ENCODE results near the gene DEFB125.
"Not testable (repeated sequence)": the region's sequence is repeated elsewhere in the genome, so short reads cannot be mapped to it uniquely, and the experiment has no call there.

Gene DEFB125, protein sequence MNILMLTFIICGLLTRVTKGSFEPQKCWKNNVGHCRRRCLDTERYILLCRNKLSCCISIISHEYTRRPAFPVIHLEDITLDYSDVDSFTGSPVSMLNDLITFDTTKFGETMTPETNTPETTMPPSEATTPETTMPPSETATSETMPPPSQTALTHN

DNA sequence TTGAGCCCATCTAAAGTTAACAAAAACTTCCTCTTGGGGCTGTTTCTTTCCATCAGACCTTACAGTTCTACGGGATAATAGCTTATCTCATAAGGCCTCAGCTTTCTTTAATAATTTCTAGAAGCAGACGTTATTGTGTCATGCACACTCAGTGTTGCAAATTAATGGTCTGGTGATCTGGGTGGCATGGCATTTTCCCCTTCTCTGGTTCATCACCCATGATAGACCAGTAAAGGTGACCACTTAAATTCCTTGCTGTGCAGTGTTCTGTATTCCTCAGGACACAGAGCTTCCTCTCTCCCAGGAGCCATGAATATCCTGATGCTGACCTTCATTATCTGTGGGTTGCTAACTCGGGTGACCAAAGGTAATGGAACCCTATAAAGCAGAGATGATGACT lies at the start of gene DEFB125:
Gene DEFB125, plus strand, starts transcription at position 272 of the 400 bp plus-strand sequence. Its CDS starts 38 bp downstream, at position 310.
- DNase-seq = no peak

DNA sequence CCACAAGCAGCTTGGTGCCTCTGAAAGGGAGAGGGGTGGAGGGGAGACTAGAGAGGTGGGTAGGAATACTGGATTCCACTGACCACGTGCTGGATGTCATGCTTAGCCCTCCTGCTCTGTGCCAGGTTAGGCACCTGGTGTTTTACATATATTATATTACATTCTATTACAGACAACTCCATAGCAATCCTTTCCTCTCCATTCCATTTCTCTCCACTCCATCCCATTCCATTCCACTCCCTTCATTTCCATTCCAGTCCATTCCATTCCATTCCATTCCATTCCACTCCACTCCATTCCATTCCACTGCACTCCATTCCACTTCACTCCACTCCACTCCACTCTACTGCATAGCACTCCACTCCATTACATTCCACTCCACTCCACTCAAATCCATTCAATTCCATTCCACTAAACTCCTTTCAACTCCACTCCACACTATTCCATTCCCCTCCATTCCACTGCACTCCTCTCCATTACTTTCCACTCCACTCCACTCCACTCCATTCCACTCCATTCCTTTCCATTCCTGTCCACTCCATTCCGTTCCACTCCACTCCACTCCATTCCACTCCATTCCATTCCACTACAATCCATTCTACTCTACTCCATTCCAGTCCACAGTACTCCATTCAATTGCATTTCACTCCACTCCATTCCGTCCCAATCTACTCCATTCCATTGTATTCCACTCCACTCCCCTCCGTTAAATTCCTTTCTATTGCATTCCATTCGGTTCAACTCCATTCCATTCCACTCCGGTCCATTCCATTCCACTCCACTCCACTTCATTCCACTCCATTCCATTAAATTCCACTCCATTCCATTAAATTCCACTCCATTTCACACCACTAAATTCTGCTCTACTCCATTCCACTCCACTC lies 27.2 kb upstream of the DEFB125 start:
- no peak for DNase-seq

DNA sequence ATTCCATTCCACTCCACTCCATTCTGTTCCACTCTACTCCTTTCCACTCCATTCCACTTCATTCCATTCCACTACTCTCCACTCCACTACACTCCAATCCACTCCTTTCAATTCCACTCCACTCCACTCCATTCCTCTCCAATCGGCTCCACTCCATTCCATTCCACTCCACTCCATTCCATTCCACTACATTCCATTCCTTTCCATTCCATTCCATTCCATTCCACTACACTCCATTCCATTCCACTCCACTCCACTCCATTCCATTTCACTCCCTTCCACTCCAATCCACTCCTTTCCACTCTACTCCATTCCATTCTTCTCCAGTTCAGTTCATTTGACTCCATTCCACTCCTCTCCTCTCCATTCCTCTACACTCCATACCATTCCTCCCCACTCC lies 26.2 kb upstream of the DEFB125 start:
- DNase-seq = no peak

DNA sequence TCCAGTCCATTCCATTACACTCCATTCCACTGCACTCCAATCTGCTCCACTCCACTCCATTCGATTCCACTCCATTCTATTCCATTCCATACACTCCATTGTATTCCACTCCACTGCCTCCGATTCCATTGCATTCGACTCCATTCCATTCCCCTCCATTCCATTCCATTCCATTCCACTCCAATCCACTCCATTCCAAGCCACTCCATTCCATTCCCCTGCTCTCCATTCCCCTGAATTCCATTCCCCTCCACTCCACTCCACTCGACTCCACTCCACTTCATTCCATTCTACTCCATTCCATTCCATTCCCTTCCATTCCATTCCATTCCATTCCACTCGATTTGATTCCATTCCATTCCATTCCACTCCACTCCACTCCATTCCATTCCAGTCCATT lies 25.7 kb upstream of the DEFB125 start:
- DNase-seq = no peak

DNA sequence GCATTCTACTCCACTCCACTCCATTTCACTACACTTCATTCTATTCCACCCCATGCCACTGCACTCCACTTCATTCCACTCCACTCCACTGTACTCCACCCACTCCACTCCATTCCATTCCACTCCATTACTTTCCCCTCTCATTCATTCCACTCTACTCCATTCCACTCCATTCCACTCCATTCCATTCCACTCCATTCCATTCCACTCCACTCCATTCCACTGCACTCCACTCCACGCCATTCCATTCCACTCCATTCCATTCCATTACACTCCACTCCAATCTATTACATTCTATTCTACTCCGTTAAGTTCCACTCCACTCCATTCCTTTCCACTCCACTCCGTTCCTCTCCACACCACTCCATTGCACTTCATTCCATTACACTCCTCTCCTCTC lies 25.0 kb upstream of the DEFB125 start:
- DNase-seq = no peak

DNA sequence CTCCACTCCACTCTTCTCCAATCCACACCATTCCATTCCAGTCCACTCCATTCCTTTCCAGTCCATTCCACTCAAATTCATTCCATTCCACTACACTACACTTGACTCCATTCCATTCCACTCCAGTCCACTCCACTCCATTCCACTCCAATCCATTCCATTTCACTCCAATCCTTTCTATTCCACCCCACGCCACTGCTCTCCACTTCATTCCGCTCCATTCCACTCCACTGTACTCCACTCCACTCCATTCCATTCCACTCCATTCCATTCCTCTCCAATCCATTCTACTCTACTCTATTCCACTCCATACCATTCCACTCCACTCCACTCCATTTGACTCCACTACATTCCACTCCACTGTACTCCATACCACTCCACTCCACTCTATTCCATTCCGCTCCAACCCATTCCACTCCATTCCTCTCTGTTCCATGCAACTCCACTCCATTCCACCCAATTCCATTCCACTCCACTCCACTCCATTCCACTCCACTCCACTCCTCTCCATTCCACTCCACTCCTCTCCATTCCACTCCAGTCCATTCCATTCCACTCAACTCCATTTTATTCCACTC lies 23.4 kb upstream of the DEFB125 start:
- DNase-seq = no peak

DNA sequence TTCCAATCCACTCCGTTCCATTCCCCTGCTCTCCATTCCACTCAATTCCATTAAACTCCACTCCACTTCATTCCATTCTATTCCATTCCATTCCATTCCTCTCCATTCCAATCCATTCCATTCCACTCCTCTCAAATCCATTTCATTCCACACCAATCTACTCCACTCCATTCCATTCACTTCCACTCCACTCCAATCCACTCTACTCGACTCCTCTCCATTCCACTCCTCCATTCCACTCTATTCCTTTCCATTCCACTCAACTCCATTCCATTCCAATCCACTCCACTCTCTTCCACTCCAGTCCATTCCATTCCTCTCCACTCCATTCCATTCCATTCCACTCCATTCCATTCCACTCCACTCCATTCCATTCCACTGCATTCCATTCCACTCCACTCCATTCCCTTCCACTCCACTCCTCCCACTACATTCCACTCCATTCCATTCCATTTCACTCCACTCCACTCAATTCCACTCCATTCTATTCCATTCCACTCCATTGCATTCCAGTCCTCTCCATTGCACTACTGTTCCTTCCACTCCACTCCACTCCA lies 22.6 kb upstream of the DEFB125 start:
- no peak for DNase-seq

DNA sequence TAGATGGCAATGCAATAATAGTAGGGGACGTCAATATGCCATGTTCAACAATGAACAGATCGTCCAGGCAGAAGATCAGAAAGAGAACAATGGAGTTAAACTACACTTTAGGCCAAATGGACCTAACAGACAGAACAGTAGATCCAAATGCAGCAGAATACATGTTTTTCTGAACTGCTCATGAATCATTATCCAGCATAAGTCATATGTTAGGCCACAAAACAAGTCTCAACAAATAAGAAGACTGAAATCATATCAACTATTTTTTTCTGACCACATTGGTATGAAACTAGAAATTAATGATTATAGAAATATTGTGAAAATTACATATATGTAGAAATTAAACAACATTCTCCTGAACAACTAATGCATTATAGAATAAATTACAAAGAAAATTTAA lies 10.2 kb upstream of the DEFB125 start:
- no peak for DNase-seq

DNA sequence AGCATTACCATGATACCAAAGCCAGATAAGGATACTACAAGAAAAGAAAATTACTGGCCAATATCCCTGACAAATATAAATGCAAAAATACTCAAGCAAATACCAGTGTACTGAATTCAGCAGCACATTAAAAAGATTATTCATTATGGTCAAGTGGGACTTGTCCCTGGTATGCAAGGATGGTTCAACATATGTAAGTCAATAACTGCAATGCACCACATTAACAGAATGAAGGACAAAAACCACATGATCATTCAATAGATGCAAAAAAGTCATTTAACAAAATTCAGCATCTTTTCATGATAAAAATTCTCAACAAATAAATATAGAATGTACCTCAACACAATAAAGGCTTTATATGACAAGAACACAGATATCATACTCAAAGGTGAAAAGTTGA lies 9.1 kb upstream of the DEFB125 start:
- DNase-seq = no peak

DNA sequence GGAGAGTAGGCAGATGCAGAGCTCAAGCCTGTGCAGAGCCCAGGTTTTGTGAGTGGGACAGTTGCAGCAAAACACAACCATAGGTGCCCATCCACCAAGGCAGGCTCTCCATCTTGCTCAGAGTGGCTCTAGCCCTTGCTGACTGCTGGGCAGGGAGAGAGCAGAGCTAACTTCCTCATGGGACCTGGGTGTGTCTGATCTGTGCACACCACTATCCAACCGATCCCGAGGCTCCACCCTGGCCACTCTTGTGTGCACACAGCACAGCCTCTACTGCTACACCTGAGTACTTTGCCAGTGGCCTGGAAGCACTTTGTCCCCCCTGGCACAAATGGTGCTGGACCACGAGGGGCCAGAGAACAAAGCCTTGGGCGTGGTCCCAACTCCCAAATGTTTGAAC lies 7.9 kb upstream of the DEFB125 start:
- DNase-seq = no peak

DNA sequence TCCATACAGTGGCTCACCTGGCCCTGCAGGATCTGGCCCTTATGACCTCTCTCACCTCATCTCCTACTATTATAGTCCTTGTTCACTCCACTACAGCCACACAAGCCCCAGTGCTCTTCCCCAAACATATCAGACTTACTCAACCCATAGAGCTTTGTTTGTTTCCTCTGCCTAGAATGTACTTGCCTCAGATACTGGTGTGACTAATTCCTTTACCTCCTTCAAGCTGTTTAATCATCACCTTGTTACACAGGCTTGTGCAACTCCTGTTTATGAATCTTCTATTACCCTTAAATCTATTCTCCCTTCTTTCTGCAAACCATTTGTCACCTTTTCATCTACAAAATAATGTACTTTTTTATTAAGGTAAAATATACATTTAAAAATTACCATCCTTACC lies 3.2 kb downstream of the DEFB125 start:
- DNase-seq = no peak

DNA sequence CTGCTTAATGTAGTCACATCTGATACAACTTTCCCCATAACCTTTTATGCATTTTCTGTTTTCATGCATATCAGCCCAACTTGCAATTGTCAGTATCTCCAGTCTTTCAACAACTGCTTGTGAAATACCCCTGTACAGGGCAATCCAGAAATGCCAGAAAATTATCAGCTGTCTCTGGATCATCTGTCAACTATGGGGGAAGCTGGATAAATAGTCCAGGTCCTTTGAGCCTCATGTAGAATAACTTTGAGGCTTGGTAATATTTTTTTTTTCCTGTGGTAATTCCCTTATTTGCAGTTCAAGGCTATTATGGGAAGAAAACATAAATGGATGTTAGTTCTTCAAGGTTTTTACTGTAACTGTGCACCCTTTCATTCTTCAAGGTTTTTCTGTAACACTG lies 6.2 kb downstream of the DEFB125 start:
- no peak for DNase-seq

DNA sequence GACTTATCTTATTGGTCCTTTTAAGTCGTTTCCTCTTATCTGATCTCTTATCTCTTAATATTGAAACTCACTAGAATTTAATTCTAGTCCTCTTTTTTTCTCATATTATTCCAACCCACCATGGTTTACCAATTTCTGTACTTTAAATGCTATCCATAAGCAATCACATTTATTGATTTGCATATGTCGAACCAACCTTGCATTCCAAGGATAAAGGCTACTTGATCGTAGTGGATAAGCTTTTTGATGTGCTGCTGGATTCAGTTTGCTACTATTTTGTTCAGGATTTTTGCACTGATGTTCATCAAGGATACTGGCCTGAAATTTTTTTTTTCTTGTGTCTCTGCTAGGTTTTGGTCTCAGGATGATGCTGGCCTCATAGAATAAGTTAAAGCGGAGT lies 7.7 kb downstream of the DEFB125 start:
- no peak for DNase-seq

DNA sequence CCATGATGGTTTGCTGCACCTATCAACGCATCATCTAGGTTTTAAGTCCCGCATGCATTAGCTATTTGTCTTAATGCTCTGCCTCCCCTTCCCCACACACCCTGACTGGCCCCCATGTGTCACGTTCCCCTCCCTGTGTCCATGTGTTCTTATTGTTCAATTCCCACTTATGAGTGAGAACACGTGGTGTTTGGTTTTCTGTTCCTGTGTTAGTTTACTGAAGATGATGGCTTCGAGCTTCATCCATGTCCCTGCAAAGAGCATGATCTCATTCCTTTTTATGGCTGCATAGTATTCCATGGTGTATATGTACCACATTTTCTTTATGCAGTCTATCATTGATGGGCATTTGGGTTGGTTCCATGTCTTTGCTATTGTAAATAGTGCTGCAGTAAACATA lies 10.2 kb downstream of the DEFB125 start:
- not testable (repeated sequence) for DNase-seq

DNA sequence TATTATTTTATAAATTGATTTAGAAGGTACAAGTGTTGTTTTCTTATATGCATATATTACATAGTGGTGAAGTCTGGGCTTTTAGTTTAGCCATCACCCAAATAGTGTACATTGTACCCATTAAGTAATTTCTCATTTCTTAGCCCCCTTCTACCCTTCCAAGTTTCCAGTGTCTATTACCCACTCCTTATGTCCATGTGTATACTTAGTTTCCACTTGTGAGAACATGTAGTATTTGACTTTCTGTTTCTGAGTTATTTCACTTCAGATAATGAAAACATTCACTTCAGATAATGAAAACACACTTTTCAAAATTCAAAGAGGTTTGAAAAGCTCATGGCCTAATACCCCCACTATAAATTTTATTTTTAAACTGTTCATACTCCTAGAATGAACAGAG lies 14.5 kb downstream of the DEFB125 start:
- no peak for DNase-seq

DNA sequence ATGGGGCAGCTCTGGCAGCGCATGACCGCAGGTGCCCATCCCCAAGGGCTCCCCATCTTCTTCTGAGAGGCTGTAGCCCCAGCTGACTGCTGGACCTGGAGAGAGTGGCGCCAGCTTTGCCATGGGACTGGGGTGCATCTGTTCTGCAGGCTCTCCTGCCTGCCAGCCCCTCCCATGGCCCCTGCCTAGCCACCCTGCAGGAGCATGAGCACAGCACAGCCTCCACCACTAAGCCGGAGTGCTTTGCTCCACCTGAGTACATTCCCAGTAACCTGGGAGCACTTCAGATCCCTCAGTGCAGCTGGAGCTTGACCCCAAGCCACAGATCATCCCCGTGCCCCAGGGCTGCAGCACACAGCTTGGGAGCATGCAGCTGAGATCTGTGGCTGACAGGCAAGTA lies 16.0 kb downstream of the DEFB125 start:
- DNase-seq = no peak

DNA sequence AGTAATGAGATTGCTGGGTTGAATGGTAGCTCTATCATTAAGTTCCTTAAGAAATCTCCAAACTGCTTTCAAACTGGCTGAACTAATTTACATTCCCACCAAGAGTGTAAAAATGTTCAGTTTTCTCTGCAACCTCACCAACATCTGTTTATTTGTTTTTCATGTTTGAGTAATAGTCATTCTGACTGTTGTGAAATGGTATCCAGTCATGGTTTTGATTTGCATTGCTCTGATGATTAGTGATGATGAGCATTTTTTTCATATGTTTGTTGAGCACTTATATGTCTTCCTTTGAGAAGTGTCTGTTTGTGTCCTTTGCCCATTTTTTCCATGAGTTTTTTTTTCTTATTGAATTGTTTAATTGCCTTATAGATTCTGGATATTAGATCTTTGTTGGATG lies 24.9 kb downstream of the DEFB125 start:
- no peak for DNase-seq

DNA sequence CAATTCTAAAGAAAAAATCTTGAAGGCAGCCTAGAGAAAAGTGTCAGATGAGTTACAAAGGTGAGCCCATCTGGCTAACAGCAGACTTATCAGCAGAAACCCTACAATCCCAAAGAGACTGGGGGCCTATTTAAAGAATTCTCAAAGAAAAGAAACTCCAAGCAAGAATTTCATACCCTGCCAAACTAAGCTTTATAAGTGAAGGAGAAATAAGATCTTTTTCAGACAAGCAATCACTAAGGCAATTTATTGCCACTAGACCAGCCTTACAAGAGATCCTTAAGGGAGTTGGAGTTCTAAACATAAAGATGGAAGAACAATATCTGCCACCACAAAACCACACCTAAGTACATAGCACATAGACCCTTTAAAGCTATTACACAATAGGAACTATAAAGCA lies 30.0 kb downstream of the DEFB125 start:
- no peak for DNase-seq

DNA sequence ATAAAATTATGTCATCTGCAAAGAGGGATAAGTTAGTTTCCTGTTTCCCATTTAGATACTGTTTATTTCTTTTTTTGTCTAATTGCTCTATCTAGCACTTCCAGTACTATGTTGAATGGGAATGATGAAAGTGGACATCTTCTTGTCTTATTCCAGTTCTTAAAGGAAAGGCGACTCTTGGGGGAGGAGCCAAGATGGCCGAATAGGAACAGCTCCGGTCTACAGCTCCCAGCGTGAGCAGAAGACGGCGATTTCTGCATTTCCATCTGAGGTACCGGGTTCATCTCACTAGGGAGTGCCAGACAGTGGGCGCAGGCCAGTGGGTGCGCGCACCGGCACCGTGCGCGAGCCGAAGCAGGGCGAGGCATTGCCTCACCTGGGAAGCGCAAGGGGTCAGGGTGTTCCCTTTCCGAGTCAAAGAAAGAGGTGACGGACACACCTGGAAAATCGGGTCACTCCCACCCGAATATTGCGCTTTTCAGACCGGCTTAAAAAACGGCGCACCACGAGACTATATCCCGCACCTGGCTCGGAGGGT lies 42.4 kb downstream of the DEFB125 start:
- DNase-seq = not testable (repeated sequence)

DNA sequence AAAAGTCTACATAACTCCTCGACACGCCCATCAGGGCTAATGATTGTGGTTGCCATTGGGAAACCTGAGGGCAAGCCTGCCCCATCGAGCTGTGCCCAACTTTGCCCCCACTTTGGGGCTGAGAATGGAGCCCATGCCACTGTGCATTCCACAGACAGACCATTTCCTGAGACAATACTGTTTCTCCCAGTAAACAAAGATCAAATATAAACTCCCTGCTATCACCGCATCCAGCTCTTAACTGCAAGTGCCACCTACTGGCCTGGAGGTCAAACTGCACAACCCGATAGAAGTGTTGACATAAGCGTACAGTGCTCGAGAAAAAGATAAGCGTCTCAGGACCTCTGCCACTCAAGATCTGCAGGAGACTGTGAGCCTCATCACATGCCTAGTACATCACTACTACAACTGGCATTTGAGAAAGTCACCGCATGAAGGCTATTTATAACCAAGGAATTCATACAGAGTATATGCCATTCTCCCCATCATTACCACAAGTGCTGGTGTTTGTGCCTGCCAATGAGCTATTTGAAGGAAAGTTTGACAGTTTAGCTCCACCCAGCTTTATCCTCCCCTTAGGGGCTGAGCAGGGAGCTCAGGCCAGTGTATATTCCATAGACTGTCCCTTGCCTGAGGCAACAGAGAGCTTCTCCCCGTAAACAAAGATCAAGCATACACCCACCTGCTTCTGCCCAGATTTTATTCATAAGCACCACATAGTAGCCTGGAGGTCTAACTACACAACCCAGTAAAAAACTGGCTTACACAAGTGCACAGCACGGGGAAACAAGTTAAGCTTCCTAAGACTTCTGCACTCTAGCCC lies 50.4 kb downstream of the DEFB125 start:
- DNase-seq = no peak

DNA sequence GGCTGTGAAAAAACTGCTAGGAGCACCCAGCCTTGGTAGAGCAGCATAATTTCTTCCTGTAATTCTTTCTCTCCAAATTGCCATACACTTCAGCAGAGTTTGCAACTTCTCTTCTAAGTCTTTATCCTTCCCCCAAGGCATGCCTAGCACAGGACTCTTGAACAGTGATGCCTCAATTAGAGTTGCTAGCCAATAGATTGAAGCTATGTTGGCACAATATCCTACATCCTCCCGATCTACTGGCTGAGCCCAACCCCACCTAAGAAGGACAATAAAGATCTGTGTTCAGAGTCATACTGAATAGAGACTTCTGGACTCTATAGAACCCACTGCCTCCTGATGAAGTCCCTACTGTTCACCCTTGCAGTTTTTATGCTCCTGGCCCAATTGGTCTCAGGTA lies 54.8 kb downstream of the DEFB125 start, which contains the start of gene DEFB126:
Gene DEFB126, plus strand, starts transcription at position 301 of the 400 bp plus-strand sequence. Its CDS starts 39 bp downstream, at position 340.
- DNase-seq = no peak

DNA sequence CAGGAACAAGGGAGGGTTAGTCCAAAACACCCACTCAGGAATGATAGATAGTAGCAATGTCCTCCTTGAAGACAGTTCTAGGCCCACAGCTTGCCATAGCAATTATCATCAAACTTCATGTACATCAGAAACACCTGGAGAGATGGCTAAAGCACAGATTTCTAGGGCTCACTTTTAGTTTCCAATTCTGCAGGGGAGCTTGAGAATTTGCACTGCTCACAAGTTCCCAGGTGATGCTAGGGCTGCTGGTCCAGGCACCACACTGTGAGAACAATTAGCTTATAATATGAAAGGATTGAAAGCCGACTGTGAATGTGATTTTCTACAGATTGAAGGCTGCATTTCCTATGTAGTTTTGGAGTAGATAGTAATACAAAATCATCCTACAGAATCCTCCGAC lies 58.4 kb downstream of the DEFB125 start:
- no peak for DNase-seq
